Activated CD4-positive, alpha-beta T cell treated with anti-CD3 and anti-CD28 coated beads, Interleukin-2, amount 50 U/mL, for 24 hours (primary cell): ENCODE results near the gene MGAM2.

Experiments used
- DNase-seq, 2 donors: peaks; one replicate each; pipeline ENCODE4 v3.0.0-alpha.2; 2020; ENCODE audit warnings: low read depth in 1 of 2, low spot score in 1 of 2

The MGAM2 gene

DNA sequence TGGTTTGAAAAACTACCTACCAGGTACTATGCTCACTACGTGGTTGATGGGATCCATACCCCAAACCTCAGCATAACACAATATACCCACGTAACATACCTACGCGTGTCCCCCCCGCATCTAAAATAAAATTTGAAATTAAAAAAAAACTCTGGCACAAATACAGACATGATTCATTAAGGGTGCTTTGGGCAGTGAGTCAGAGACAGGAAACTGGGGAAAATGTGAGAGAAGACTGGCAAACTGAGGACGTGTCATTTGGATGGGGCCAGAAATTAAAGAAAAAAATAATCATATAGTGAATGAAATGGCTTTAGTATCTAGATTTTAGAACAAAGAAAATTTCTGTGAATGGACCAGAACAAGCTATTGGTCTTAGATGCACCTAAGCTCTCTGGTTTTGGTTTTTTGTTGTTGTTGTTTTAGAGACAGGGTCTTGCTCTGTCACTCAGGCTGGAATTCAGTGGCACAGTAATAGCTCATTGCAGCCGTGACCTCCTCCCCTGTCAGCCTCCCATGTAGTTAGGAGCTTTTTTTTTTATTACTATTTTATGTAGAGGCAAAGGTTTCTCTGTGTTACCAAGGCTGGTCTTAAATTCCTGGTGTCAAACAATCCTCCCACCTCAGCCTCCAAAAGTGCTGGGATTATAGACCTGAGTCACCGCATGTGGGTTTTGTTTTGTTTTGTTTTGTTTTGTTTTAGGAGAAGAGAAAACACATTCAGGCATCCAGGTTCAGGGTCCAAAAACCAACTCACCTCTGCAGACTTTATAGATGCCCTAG lies 152.3 kb downstream of the MGAM2 start:
- no peak for DNase-seq
